K562 (cell line): ENCODE results near the gene KIF5C. TPM values are rescaled to one million over a fixed set of nuclear protein-coding genes. Genes with fewer than 3 reads are reported as not detected.
A peak's percentile ranks its signal among the peaks of the same experiment; 100 is the strongest.

ENCODE experiments used
- ATAC-seq: fragments of 200-7000 bp; cut with Tn5 transposase; 3 replicates; pipeline ENCODE4 v1.9.1; 2020; ENCODE audit warnings: moderate library complexity
- Bru-seq: library from RNA; stranded (reverse); fragments of 400-500 nt; gene quantifications from one replicate; lab custom pipeline; 2021; lab: Mats Ljungman, UMichigan
- BruChase-seq, 2 experiments: library from RNA; stranded (reverse); fragments of 400-500 nt; gene quantifications; one replicate each; lab custom pipeline; 2021; lab: Mats Ljungman, UMichigan
- BruUV-seq: library from RNA; stranded (reverse); fragments of 400-500 nt; replicated peaks from 2 replicates; lab custom pipeline; 2021; lab: Mats Ljungman, UMichigan
- CTCF ChIA-PET: fragments of 300-600 bp; formaldehyde crosslinking; extraction: SDS; loops from one replicate; lab custom pipeline; 2021; ENCODE audit warnings: low intra/inter-chr PET ratio; lab: Yijun Ruan, JAX
- POLR2A ChIA-PET: fragments of 300-600, 350-650 bp; sonication (Branson Sonifier 250); formaldehyde crosslinking; extraction: SDS; loops from one replicate; lab custom pipeline; 2021; ENCODE audit warnings: antibody characterized with exemption, inconsistent platforms; lab: Yijun Ruan, JAX
- DNase-seq, 4 experiments: peaks; one replicate each; pipeline versions ENCODE4 v3.0.0 to v3.0.0-alpha.2; 2011 to 2018; ENCODE audit warnings: low spot score in 3 of 4, mixed read lengths in 3 of 4; ENCODE audit errors: extremely low read depth in 1 of 4
- FAIRE-seq: peaks from 2 replicates; lab custom pipeline; 2011; peaks lifted over from hg19 to GRCh38; lab: Jason Lieb, UNC
- H2AFZ ChIP-seq: 2 replicates; pipeline ENCODE4 v1.6.0; 2011; ENCODE audit warnings: low read depth, low read length, control low read depth, inconsistent platforms
- H3K27ac ChIP-seq: fragments of 200-600 bp; 3 replicates; pipeline ENCODE4 v1.8.0; 2011; ENCODE audit warnings: low read depth, mild to moderate bottlenecking, control low read depth, inconsistent platforms, low read length, moderate library complexity, mixed read lengths; ENCODE audit errors: extremely low read depth
- H3K27me3 ChIP-seq, 2 experiments: fragments of 300-600 bp in 1 of 2; 2 replicates in 1 of 2; 3 replicates in 1 of 2; pipeline versions ENCODE4 v1.6.0 to v1.8.0; 2011; ENCODE audit warnings: inconsistent platforms in 2 of 2, low read length in 2 of 2, mild to moderate bottlenecking in 1 of 2, mixed read lengths in 1 of 2, moderate library complexity in 1 of 2; ENCODE audit not compliant: control insufficient read depth in 2 of 2, insufficient read depth in 2 of 2
- H3K36me3 ChIP-seq: fragments of 300-600 bp; 3 replicates; pipeline ENCODE4 v1.8.0; 2011; ENCODE audit warnings: mild to moderate bottlenecking, low read length, inconsistent platforms; ENCODE audit not compliant: control insufficient read depth, insufficient read depth
- H3K4me1 ChIP-seq, 2 experiments: fragments of 200-600 bp in 1 of 2; replicated peaks in 1 of 2; 2 replicates in 1 of 2; 3 replicates in 1 of 2; pipeline versions ENCODE4 v1.5.1 to v1.8.0; 2011; ENCODE audit warnings: inconsistent platforms in 2 of 2, low read length in 2 of 2, mild to moderate bottlenecking in 1 of 2, mixed read lengths in 1 of 2, moderate library complexity in 1 of 2; ENCODE audit not compliant: control insufficient read depth in 2 of 2, insufficient read depth in 2 of 2
- H3K4me2 ChIP-seq: 2 replicates; pipeline ENCODE4 v1.6.1; 2011; ENCODE audit warnings: low read length, control low read depth, inconsistent platforms, mixed read lengths; ENCODE audit not compliant: insufficient read depth
- H3K4me3 ChIP-seq: fragments of 200-600 bp; sonication (generic), shearing (Covaris generic); 2 replicates; pipeline ENCODE4 v1.5.1; 2016; ENCODE audit warnings: control low read depth, inconsistent platforms
- H3K79me2 ChIP-seq: fragments of 200-600 bp; 3 replicates; pipeline ENCODE4 v1.8.0; 2011; ENCODE audit warnings: low read length, inconsistent platforms; ENCODE audit not compliant: control insufficient read depth, insufficient read depth
- H3K9ac ChIP-seq, 2 experiments: 2 replicates each; pipeline versions ENCODE4 v1.6.0 to v1.6.1; 2011; ENCODE audit warnings: low read depth in 2 of 2, low read length in 2 of 2, control low read depth in 1 of 2, inconsistent platforms in 1 of 2, mild to moderate bottlenecking in 1 of 2, mixed read lengths in 1 of 2; ENCODE audit not compliant: insufficient read depth in 1 of 2
- H3K9me1 ChIP-seq: one replicate; pipeline ENCODE4 v1.6.0; 2011; ENCODE audit warnings: inconsistent platforms, mild to moderate bottlenecking, low read length, moderate library complexity; ENCODE audit not compliant: control insufficient read depth, insufficient read depth
- H3K9me3 ChIP-seq: replicated peaks from 2 replicates; pipeline ENCODE4 v1.5.1; 2011; ENCODE audit warnings: low read depth, low read length, inconsistent platforms; ENCODE audit not compliant: control insufficient read depth, insufficient read depth
- H4K20me1 ChIP-seq: replicated peaks from 2 replicates; pipeline ENCODE4 v1.6.1; 2011; ENCODE audit warnings: low read length, inconsistent platforms, mixed read lengths; ENCODE audit not compliant: control insufficient read depth, insufficient read depth
- KDM2B ChIP-seq: fragments of 250-450 bp; sonication (Bioruptor Pico); IDR thresholded peaks from 2 replicates; pipeline ENCODE4 v1.8.0; 2021; ENCODE audit warnings: mild to moderate bottlenecking, moderate library complexity
- SIX5 ChIP-seq, 2 experiments: IDR thresholded peaks; 2 replicates each; pipeline ENCODE4 v1.6.1; 2011; ENCODE audit warnings: low read length in 2 of 2, borderline replicate concordance in 1 of 2, low read depth in 1 of 2, mild to moderate bottlenecking in 1 of 2, moderate library complexity in 1 of 2; ENCODE audit not compliant: insufficient read depth in 1 of 2
- WGBS: fragments of 100-300 bp; shearing (Covaris generic); methylation state at CpG from one replicate; pipeline ENCODE4 v1.1.6; 2016; ENCODE audit warnings: low coverage, mixed read lengths; ENCODE audit not compliant: insufficient coverage; ENCODE audit errors: missing lambda C conversion rate; 5-methylcytosine and 5-hydroxymethylcytosine counted together
- in situ Hi-C: fragments of 300-500 bp; cut with MboI; formaldehyde crosslinking; loops from 4 replicates; pipeline ENCODE4 v1.15.0; 2018; ENCODE audit warnings: inconsistent platforms, mixed read lengths
- intact Hi-C: fragments of 100-400 bp; cut with micrococcal nuclease; formaldehyde crosslinking; loops from 2 replicates; pipeline ENCODE4 v1.14.2; 2022
- long read RNA-seq, 3 experiments: library from polyadenylated mRNA in 2 of 3; library from RNA in 1 of 3; unstranded in 2 of 3; stranded (forward) in 1 of 3; transcript quantifications; one replicate each; pipeline ENCODE4 v2.0.0, GENCODE V29; 2019 to 2022
- polyA minus RNA-seq, 3 experiments: library from RNA; depleted of rRNA, polyadenylated mRNA; stranded (reverse); fragments of >200 nt; gene quantifications; 2 replicates each; pipeline ENCODE4 v1.2.3, GENCODE V29; 2011
- polyA plus RNA-seq, 8 experiments: library from polyadenylated mRNA; depleted of rRNA in 4 of 8; stranded (reverse) in 5 of 8; unstranded in 3 of 8; fragments of >200 nt; fragmentation: Nextera tagmentation in 2 of 8; fragmentation: Illumina TruSeq in 1 of 8; extraction: Ambion mirVana in 2 of 8; extraction: Trizol in 1 of 8; gene quantifications; 2 replicates each; pipeline versions ENCODE4 v1.2.1 to v1.2.3, GENCODE V29; 2011 to 2014; ENCODE audit warnings: inconsistent platforms in 1 of 8, missing spikeins in 1 of 8
- total RNA-seq, 7 experiments: library from RNA; depleted of rRNA in 6 of 7; stranded (reverse); fragments of >200 nt in 6 of 7; fragmentation: Illumina TruSeq in 2 of 7; extraction: Trizol in 2 of 7; gene quantifications; 2 replicates each; pipeline versions ENCODE4 v1.2.1 to v1.2.3, GENCODE V29; 2011 to 2021; ENCODE audit warnings: low replicate concordance in 1 of 7
- TF ChIP-seq, protein P1 (sequence below): IDR thresholded peaks from 2 replicates; pipeline ENCODE4 v1.6.1; 2014; ENCODE audit warnings: antibody characterized with exemption
- TF ChIP-seq, protein P2 (sequence below): fragments of 450-650 bp; IDR thresholded peaks from 2 replicates; pipeline ENCODE4 v1.6.1; 2016; ENCODE audit warnings: low read depth
- TF ChIP-seq, protein P3 (sequence below): sonication (generic); formaldehyde crosslinking; IDR thresholded peaks from 2 replicates; pipeline ENCODE4 v1.8.0; 2022; ENCODE audit warnings: mild to moderate bottlenecking, missing genetic modification reagents

Gene KIF5C
- total RNA-seq (2011; cell fraction: chromatin; rRNA removed; ENCODE audit: low replicate concordance): not detected in 2 replicates
- total RNA-seq (2011; cell fraction: nucleolus; rRNA removed): not detected in 2 replicates
- not detected in 2 replicates for total RNA-seq (2011; cell fraction: nucleoplasm; rRNA removed)
- total RNA-seq (2014; rRNA removed) (not detected in 2 replicates), total RNA-seq (2014; rRNA removed; fragmentation: Illumina TruSeq; extraction: Trizol) (not detected in 2 replicates), total RNA-seq (2015; rRNA removed; fragmentation: Illumina TruSeq; extraction: Trizol) (not detected in 2 replicates), total RNA-seq (2021) (0.09 TPM in 2 replicates), polyA plus RNA-seq (2011; rRNA removed) (0.01 TPM in 1 of 2 replicates, not detected in the other), polyA plus RNA-seq (2014; fragmentation: Illumina TruSeq; extraction: Trizol) (0.01 TPM in 1 of 2 replicates, not detected in the other), polyA plus RNA-seq (2014; fragmentation: Nextera tagmentation; extraction: Ambion mirVana) (not detected), polyA plus RNA-seq (2014; rRNA removed) (not detected in 2 replicates), polyA minus RNA-seq (2011; rRNA and poly(A)+ RNA removed) (not detected in 2 replicates), Bru-seq, nascent RNA (percentile 6 among the genes with signal in this experiment), BruChase-seq, experiment 1, labeled RNA remaining after a 2-hour chase (percentile 16 among the genes with signal in this experiment), BruChase-seq, experiment 2, labeled RNA remaining after a 6-hour chase (percentile 15 among the genes with signal in this experiment)
- polyA plus RNA-seq (2011; cell fraction: cytosol; rRNA removed): not detected in 2 replicates
- not detected in 2 replicates for polyA plus RNA-seq (2011; cell fraction: nucleus; rRNA removed)
- polyA plus RNA-seq (2012): 0.03 TPM in 2 replicates
- not detected in 2 replicates for polyA minus RNA-seq (2011; cell fraction: cytosol; rRNA and poly(A)+ RNA removed)
- polyA minus RNA-seq (2011; cell fraction: nucleus; rRNA and poly(A)+ RNA removed): not detected in 2 replicates
- long read RNA-seq, experiment 1: 0 reads
- long read RNA-seq, experiment 2: 0 reads
- long read RNA-seq, experiment 3: 0 reads

DNA sequence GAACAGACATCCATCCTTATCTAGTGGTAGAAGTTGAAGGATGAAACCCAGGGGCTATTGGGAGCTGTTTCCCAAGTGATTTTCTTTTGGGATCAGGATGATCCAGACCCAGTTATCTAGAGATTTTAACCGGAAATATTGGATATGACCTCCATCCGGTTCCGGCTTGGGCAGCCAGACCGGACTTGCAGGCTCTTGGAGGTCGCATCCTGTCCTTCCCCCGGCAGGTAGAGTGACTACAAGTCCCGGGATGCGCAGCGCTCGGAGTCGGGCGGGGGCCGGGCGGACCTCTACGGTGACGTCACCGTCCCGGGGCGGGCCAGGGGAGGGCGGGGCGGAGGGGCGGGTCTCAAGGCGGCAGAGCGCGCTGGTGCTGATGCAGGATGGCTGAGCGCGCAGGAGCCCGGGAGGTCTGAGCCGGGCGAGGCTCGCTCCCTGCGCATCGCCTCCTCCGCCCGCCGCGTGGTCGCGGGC lies at the start of gene KIF5C:
TSS of gene KIF5C (plus strand) at position 360 of the 474 bp plus-strand sequence. CDS start 391 bp downstream, outside the sequence.
- WGBS: 2% methylated on average over 25 of the region's 39 CpGs
- H3K4me3 ChIP-seq: no peak within 1 kb of the TSS
- peak; percentile 99 for ATAC-seq
- H3K9ac ChIP-seq: no peak within 1 kb of the TSS
- no peaks in the 10 kb centered on the region for H3K9me3 ChIP-seq
- H3K36me3 ChIP-seq: no peaks in the 10 kb centered on the region
- in situ Hi-C loops (no loop called here), intact Hi-C loops (no loop called here)
- H3K27me3 ChIP-seq: peaks cover 4 to 12% of the 10 kb centered on the region in 2 experiments; a peak in 3 of 5 replicates
- no peaks in the 10 kb centered on the region for H3K79me2 ChIP-seq
- no peaks in the 10 kb centered on the region for H3K9me1 ChIP-seq
- CTCF ChIA-PET: no interaction called here
- no TSS peak for BruUV-seq
- peaks cover 0 to 9% of the 10 kb centered on the region in 2 experiments; a peak in 1 of 5 replicates for H3K4me1 ChIP-seq
- DNase-seq: peak; percentile 91 to 99 (median 97)
- H3K4me2 ChIP-seq: no peak within 1 kb of the TSS; the same call in 1 of the 2 replicates
- peak within 1 kb of the TSS; percentile 54; the same call in 1 of the 2 replicates for H2AFZ ChIP-seq
- no peaks in the 10 kb centered on the region for H4K20me1 ChIP-seq
- peak; percentile 52 for FAIRE-seq
- no peak within 1 kb of the TSS for H3K27ac ChIP-seq
- POLR2A ChIA-PET: interaction anchor here (0.6 kb wide), 1 partner anchor 230 kb away, joined by 3 read pairs; no protein-coding TSS in a partner anchor
- TF ChIP-seq KDM2B (CRISPR knock-in tag) (no peak), SIX5 (IDR thresholded peaks at IDR 0.05; ENCODE audit: borderline replicate concordance in 1 of 2, insufficient read depth in 1 of 2, low read depth in 1 of 2, low read length in 2 of 2) (peak; percentile 52 to 62; a peak in 3 of 4 replicates)
- TF ChIP-seq, protein P1, sequence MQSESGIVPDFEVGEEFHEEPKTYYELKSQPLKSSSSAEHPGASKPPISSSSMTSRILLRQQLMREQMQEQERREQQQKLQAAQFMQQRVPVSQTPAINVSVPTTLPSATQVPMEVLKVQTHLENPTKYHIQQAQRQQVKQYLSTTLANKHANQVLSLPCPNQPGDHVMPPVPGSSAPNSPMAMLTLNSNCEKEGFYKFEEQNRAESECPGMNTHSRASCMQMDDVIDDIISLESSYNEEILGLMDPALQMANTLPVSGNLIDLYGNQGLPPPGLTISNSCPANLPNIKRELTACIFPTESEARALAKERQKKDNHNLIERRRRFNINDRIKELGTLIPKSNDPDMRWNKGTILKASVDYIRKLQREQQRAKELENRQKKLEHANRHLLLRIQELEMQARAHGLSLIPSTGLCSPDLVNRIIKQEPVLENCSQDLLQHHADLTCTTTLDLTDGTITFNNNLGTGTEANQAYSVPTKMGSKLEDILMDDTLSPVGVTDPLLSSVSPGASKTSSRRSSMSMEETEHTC: no peak
- TF ChIP-seq, protein P2, sequence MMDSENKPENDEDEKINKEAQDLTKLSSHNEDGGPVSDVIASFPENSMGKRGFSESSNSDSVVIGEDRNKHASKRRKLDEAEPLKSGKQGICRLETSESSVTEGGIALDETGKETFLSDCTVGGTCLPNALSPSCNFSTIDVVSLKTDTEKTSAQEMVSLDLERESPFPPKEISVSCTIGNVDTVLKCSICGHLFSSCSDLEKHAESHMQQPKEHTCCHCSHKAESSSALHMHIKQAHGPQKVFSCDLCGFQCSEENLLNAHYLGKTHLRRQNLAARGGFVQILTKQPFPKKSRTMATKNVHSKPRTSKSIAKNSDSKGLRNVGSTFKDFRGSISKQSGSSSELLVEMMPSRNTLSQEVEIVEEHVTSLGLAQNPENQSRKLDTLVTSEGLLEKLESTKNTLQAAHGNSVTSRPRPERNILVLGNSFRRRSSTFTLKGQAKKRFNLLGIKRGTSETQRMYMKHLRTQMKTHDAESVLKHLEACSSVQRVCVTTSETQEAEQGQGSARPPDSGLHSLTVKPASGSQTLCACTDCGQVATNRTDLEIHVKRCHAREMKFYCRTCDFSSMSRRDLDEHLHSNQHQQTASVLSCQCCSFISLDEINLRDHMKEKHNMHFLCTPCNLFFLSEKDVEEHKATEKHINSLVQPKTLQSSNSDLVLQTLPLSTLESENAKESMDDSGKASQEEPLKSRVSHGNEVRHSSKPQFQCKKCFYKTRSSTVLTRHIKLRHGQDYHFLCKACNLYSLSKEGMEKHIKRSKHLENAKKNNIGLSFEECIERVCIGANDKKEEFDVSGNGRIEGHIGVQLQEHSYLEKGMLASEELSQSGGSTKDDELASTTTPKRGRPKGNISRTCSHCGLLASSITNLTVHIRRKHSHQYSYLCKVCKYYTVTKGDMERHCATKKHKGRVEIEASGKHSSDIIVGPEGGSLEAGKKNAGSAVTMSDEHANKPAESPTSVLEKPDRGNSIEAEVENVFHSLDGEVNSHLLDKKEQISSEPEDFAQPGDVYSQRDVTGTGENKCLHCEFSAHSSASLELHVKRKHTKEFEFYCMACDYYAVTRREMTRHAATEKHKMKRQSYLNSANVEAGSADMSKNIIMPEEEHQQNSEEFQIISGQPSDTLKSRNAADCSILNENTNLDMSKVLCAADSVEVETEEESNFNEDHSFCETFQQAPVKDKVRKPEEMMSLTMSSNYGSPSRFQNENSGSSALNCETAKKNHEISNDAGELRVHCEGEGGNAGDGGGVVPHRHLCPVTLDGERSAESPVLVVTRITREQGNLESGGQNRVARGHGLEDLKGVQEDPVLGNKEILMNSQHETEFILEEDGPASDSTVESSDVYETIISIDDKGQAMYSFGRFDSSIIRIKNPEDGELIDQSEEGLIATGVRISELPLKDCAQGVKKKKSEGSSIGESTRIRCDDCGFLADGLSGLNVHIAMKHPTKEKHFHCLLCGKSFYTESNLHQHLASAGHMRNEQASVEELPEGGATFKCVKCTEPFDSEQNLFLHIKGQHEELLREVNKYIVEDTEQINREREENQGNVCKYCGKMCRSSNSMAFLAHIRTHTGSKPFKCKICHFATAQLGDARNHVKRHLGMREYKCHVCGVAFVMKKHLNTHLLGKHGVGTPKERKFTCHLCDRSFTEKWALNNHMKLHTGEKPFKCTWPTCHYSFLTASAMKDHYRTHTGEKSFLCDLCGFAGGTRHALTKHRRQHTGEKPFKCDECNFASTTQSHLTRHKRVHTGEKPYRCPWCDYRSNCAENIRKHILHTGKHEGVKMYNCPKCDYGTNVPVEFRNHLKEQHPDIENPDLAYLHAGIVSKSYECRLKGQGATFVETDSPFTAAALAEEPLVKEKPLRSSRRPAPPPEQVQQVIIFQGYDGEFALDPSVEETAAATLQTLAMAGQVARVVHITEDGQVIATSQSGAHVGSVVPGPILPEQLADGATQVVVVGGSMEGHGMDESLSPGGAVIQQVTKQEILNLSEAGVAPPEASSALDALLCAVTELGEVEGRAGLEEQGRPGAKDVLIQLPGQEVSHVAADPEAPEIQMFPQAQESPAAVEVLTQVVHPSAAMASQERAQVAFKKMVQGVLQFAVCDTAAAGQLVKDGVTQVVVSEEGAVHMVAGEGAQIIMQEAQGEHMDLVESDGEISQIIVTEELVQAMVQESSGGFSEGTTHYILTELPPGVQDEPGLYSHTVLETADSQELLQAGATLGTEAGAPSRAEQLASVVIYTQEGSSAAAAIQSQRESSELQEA: no peak
- TF ChIP-seq, protein P3, sequence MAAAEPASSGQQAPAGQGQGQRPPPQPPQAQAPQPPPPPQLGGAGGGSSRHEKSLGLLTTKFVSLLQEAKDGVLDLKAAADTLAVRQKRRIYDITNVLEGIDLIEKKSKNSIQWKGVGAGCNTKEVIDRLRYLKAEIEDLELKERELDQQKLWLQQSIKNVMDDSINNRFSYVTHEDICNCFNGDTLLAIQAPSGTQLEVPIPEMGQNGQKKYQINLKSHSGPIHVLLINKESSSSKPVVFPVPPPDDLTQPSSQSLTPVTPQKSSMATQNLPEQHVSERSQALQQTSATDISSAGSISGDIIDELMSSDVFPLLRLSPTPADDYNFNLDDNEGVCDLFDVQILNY: no peak
